ENCODE data around the gene ARL13B. TPM values are rescaled to one million over a fixed set of nuclear protein-coding genes. Genes with fewer than 3 reads are reported as not detected.

ARL13B gene
- total and polyA plus RNA-seq, 10 of the 15 experiments (the other 5 are each of a cell fraction or from before 2014, with no cell fraction given): 3.0 to 10.4 (median 7.9) TPM

DNA sequence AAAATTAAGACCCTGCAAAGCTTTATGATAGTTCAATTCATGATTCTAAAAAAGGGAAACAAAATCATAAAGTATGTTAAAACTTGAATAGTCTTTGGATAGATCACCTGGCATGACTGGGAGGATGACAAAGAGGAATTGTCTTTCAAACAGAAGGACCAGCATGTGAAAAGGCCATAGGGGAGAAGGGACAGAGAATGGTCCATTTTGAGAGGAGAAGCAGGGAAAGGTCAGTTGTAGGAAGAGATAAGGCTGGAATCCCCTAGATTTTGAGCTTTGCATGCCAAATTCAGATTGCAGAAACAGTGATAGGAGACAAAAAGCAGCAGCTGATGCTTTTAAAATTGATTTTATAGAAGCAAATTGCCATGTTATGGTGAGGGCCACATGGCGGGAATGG lies 18.9 kb upstream of the ARL13B start (continued):
- TF ChIP-seq, protein P1, sequence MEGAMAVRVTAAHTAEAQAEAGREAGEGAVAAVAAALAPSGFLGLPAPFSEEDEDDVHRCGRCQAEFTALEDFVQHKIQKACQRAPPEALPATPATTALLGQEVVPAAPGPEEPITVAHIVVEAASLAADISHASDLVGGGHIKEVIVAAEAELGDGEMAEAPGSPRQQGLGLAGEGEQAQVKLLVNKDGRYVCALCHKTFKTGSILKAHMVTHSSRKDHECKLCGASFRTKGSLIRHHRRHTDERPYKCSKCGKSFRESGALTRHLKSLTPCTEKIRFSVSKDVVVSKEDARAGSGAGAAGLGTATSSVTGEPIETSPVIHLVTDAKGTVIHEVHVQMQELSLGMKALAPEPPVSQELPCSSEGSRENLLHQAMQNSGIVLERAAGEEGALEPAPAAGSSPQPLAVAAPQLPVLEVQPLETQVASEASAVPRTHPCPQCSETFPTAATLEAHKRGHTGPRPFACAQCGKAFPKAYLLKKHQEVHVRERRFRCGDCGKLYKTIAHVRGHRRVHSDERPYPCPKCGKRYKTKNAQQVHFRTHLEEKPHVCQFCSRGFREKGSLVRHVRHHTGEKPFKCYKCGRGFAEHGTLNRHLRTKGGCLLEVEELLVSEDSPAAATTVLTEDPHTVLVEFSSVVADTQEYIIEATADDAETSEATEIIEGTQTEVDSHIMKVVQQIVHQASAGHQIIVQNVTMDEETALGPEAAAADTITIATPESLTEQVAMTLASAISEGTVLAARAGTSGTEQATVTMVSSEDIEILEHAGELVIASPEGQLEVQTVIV (IDR thresholded peaks at IDR 0.05; ENCODE audit: borderline replicate concordance, partially characterized antibody): no peak
- TF ChIP-seq YY1 (IDR thresholded peaks at IDR 0.05; ENCODE audit: low read depth, low read length) (no peak), NFIC (IDR thresholded peaks at IDR 0.05; ENCODE audit: low read depth, low read length) (no peak)

DNA sequence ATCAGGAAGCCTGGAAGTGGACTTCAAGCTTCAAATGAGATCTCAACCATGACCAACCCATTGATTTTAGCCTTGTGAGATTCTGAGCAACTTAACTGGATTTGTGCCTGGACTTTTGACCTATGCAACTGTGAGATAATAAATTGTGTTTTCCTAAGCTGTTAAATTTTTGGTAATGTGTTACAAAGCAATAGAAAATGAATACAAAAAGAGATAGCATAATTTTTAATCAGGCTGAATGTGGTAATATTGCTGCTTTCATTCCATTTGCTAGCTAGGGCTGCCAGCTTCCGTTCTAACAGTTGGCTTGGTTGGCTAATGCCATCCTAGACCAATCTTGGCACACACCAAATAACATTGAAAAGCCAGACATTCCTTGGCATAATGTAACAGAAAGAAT lies 18.5 kb upstream of the ARL13B start:
- Histone ChIP-seq H3K4me2 (ENCODE audit: control insufficient read depth, insufficient read depth) (no peak overlapping the region), H2AFZ (ENCODE audit: control insufficient read depth, low read depth, low read length) (no peak overlapping the region), H3K9ac (ENCODE audit: control insufficient read depth, insufficient read depth, low read length) (no peak overlapping the region), H3K4me1 (ENCODE audit: control insufficient read depth, insufficient read depth, low read length) (no peaks in the 10 kb centered on the region), H3K79me2 (ENCODE audit: control insufficient read depth, insufficient read depth, low read length) (no peaks in the 10 kb centered on the region), H3K27me3 (replicated peaks in 1 of 2; ENCODE audit: control insufficient read depth in 2 of 2, insufficient read depth in 2 of 2, low read length in 1 of 2) (no peaks in the 10 kb centered on the region), H4K20me1 (ENCODE audit: control insufficient read depth, insufficient read depth) (no peaks in the 10 kb centered on the region), H3K27ac (ENCODE audit: control insufficient read depth, insufficient read depth) (no peak overlapping the region), H3K4me3 (no peak overlapping the region), H3K9me3 (replicated peaks; ENCODE audit: control insufficient read depth, insufficient read depth, low read length) (no peaks in the 10 kb centered on the region; the same call in 2 of the 3 replicates), H3K36me3 (ENCODE audit: control insufficient read depth in 2 of 2, insufficient read depth in 2 of 2, low read length in 1 of 2) (no peaks in the 10 kb centered on the region)
- POLR2A ChIA-PET: no interaction called here
- no peak for ATAC-seq
- BruUV-seq (replicated peaks): no TSS peak
- no peak for FAIRE-seq
- in situ Hi-C loops (cut with MboI) (no loop called here), intact Hi-C loops (cut with micrococcal nuclease; ENCODE audit: unreplicated experiment) (no loop called here)
- RAD21 ChIA-PET (ENCODE audit: unreplicated experiment): no interaction called here
- 0% methylated on average over 1 of the region's 1 CpG for WGBS (ENCODE audit: insufficient coverage, insufficient replicate concordance, low lambda C conversion rate, missing lambda C conversion rate)
- DNase-seq (ENCODE audit: low read depth, low spot score): no peak
- TF ChIP-seq, protein P1 (IDR thresholded peaks at IDR 0.05; ENCODE audit: borderline replicate concordance, partially characterized antibody): no peak
- TF ChIP-seq ATF7 (IDR thresholded peaks at IDR 0.05; ENCODE audit: low read depth) (no peak), NR2F1 (conservative IDR thresholded peaks at IDR 0.05) (no peak), SUPT20H (IDR thresholded peaks at IDR 0.05; ENCODE audit: borderline replicate concordance, control insufficient read depth, low read depth, low read length) (no peak), IRF4 (IDR thresholded peaks at IDR 0.05; ENCODE audit: low read depth, low read length) (no peak), KDM1A (IDR thresholded peaks at IDR 0.05; ENCODE audit: borderline replicate concordance) (no peak)
- CTCF ChIA-PET: interaction anchor here (1.1 to 1.2 kb wide), 2 partner anchors 9 to 11 kb away, joined by 3 to 5 read pairs; no protein-coding TSS in a partner anchor
- SMC1A ChIA-PET (ENCODE audit: uncharacterized antibody, unreplicated experiment): interaction anchor here (0.7 kb wide), 1 partner anchor 109 kb away, joined by 3 read pairs; no protein-coding TSS in a partner anchor
